Activated T-helper 2 cell treated with anti-CD3 and anti-CD28 coated beads, Interferon-gamma antibody, Interleukin-2, Interleukin-4, amounts not matched to agents 10 μg/mL and 5 μg/mL and 100 μg/mL, durations not matched to agents 14 hours and 24 hours and 36 hours (primary cell): ENCODE measurements around the gene ZNF674. TPM values are rescaled to one million over a fixed set of nuclear protein-coding genes. Genes with fewer than 3 reads are reported as not detected.

Experiments used
- DNase-seq: peaks from one replicate; pipeline ENCODE4 v3.0.0; 2021; ENCODE audit warnings: low spot score
- H3K27ac Mint-ChIP-seq: one replicate; pipeline ENCODE4 v1.8.0; 2021; ENCODE audit warnings: mixed read lengths
- H3K27me3 Mint-ChIP-seq: one replicate; pipeline ENCODE4 v1.8.0; 2021; ENCODE audit warnings: low read depth, mixed read lengths
- H3K36me3 Mint-ChIP-seq: one replicate; pipeline ENCODE4 v1.8.0; 2021; ENCODE audit warnings: low read depth, mixed read lengths
- H3K4me1 Mint-ChIP-seq: one replicate; pipeline ENCODE4 v1.8.0; 2021; ENCODE audit warnings: low read depth, mixed read lengths
- H3K4me3 Mint-ChIP-seq: one replicate; pipeline ENCODE4 v1.8.0; 2021; ENCODE audit warnings: low read depth, mild to moderate bottlenecking, moderate library complexity, mixed read lengths
- H3K9me3 Mint-ChIP-seq: one replicate; pipeline ENCODE4 v1.8.0; 2021; ENCODE audit warnings: mixed read lengths
- intact Hi-C: fragments of 100-400 bp; cut with micrococcal nuclease; formaldehyde crosslinking; loops from one replicate; pipeline ENCODE4 v1.15.1; 2023
- total RNA-seq: library from RNA; stranded (reverse); gene quantifications from 2 replicates; pipeline ENCODE4 v1.2.3, GENCODE V29; 2022

Gene ZNF674
- total RNA-seq, result 2.4 and 2.5 TPM in 2 replicates

DNA sequence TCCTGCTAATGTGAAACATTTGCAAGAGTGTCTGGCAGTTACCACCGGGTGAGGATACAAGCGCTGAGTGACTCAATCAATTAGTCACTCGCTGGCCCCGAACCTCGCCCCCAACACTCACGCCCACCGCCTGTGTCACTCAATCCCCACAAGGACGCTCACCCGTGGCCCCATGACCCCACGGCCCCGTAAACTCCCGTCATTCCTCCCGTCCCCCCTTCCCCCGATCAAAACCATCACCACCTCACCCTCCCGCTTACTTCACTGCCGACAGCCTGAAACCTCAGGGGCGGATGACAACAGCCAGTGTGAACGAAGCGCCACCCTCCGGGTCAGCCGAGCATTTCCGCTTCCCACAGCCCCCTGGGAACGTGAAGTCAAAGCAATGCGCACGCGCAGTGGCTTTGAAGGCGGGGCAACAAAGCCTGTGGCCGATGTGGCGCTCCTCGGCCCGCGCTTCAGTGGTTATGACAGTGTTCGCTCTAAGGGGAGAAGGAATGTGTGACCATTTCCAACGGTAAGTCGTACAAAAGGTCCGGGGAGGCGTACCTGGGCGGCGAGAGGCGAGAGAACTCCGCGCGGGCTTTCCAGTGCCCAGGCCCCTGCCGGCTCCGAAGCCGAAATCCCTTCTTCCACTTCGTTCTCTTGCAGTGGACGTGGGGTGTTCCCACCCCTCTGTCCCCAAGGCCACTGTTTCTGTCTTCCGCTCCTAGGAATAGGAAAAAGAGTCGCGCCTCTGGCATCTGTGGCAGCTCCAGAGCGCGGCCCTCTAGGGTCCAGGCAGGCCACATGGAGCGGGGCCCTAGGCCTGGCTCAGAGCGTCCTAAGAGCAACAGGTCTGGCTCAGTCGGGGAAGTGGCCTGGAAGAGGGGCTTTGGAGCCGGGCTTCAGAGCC, at the start of gene ZNF674:
ZNF674 (minus strand) TSS at position 311 of the 895 bp plus-strand sequence. CDS start 3,334 bp downstream, outside the sequence.
- DNase-seq, result peak; percentile 88
- peak within 1 kb of the TSS; percentile 92 for H3K27ac Mint-ChIP-seq
- H3K4me1 Mint-ChIP-seq, result peaks cover 13% of the 10 kb centered on the region
- H3K27me3 Mint-ChIP-seq, result no peaks in the 10 kb centered on the region
- H3K4me3 Mint-ChIP-seq, result peak within 1 kb of the TSS; percentile 89
- H3K9me3 Mint-ChIP-seq, result no peaks in the 10 kb centered on the region
- H3K36me3 Mint-ChIP-seq, result peaks cover 28% of the 10 kb centered on the region
- intact Hi-C loops, result loop anchor here (1.0 to 5.0 kb wide), 3 partner anchors 27 to 98 kb away; no protein-coding TSS in a partner anchor

DNA sequence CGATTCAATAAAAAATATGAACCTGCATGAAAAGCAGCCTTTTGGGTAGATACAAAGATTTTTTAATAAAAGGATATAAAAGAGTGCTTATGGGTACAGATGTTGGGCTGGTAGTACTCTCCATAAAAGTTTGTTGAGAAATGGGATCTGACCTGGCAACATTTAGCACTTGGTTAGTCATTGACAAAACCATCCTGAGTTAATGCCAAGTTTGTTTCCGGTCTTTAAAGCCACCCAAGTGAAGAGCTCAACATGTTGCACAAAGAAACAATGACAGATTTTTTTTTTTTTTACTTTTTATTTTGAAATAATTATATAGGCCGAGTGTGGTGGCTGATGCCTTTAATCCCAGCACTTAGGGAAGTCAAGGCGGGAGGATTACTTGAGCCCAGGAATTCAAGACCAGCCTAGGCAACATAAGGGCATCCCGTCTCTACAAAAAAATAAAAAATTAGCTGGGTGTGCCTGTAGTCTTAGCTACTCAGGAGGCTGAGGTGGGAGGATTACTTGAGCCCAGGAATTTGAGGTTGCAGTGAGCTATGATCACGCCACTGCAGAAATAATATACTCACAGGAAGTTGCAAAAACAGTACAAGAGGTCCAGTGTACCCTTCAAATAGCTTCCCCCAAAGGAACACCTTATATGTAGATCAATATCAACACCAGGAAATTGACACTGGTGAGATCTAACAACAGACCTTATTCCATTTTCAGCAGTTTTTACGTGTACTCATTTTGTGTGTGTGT, 44.9 kb upstream of the ZNF674 start:
- no peak for DNase-seq
- Mint-ChIP-seq H3K4me3 (no peak overlapping the region), H3K4me1 (peaks cover 18% of the 10 kb centered on the region), H3K27me3 (no peaks in the 10 kb centered on the region), H3K9me3 (no peaks in the 10 kb centered on the region), H3K27ac (no peak overlapping the region), H3K36me3 (peaks cover 28% of the 10 kb centered on the region)
- intact Hi-C loops, result loop anchor here (5.0 kb wide), 1 partner anchor 43 kb away; the partner anchor contains the start of gene ZNF674

DNA sequence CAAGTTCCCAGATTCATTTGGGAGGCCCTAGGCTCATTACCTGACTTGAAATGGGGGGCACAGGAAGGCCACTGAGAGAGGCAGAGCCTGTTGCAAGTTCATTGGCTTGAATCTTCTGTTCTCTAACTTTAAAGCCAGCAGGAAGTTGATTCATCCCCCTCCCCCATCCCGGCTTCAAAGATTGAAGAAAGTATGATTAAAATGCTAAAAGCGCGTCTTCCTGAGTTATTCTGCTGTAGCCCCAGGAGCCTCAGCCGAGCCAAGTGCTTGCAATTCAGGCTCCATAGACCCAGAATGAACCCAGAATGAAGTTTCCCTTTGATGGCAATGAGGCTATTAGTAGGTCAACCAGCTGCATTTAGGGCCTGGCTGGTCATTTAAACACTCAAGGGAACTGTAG, 43.0 kb upstream of the ZNF674 start:
- peak overlapping the region; percentile 84 for H3K27ac Mint-ChIP-seq
- H3K36me3 Mint-ChIP-seq, result peaks cover 30% of the 10 kb centered on the region
- peaks cover 21% of the 10 kb centered on the region for H3K4me1 Mint-ChIP-seq
- no peaks in the 10 kb centered on the region for H3K27me3 Mint-ChIP-seq
- no peaks in the 10 kb centered on the region for H3K9me3 Mint-ChIP-seq
- intact Hi-C loops, result loop anchor here (5.0 kb wide), 1 partner anchor 41 kb away; the partner anchor contains the start of gene ZNF674
- no peak for DNase-seq
- peak overlapping the region; percentile 65 for H3K4me3 Mint-ChIP-seq

DNA sequence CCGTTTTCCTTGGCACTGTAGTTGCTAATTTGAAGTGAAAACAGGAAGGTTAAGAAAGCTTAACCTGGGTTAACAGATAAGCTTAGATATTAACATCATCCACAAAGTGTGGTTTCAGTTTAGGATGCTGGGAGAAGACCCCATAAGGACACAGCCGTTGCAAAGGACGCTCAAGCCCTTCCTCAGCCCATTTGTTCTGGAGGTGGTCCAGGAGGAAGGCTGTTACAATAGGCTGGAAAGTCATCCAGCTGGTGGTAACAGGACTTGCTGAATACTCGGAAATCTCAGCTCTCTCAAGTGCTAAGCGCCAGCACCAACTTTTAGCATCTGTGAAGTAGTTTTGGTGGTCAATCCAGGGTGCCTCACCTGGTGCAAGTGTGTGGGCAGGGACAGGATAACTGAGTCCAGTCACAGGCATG, 42.5 kb upstream of the ZNF674 start:
- Mint-ChIP-seq H3K9me3 (no peaks in the 10 kb centered on the region), H3K36me3 (peaks cover 30% of the 10 kb centered on the region), H3K4me3 (peak overlapping the region; percentile 65), H3K27ac (peak overlapping the region; percentile 84), H3K4me1 (peaks cover 21% of the 10 kb centered on the region), H3K27me3 (no peaks in the 10 kb centered on the region)
- DNase-seq, result no peak
- intact Hi-C loops, result loop anchor here (1.0 to 5.0 kb wide), 4 partner anchors 15 to 251 kb away; partner anchors contain the start of gene ZNF674

DNA sequence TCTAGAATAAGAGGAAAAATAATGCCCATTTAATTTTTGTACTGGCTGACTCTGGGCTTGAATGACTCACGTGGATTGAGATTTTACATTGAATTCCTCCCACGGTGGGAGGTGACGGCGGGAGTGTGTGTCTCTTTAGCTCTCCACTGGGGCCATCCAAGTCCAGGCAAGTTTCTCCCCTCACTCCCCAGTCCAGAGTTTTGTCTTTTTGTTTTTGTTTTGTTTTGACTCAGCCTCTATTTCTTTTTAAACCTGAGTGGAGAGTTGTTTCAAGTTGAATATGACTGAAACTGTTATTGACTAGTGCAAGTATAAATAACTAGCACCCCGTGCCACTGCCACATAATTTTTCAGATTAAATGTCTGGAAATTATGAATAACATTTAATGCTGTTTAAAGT, 41.9 kb upstream of the ZNF674 start:
- peaks cover 26% of the 10 kb centered on the region for H3K36me3 Mint-ChIP-seq
- no peak for DNase-seq

DNA sequence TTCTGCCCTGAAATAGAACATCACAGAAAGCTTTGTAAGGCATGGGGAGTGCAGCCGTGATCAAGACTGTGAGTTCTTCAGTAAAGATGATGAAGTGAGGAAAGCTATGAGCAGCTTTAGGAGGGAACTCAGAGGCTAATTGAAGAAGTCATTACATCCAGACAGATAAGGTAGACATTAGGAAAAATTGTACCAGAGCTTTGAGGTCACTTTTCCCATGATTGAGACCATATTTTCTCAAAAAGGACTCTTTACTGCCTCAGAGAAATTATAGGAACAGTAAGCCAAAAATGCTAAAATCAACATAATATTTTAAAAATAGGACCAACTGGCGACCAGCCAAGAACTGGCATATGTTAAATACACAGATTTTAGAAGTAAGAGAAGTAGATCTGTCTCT, 39.5 kb upstream of the ZNF674 start:
- intact Hi-C loops, result loop anchor here (5.0 kb wide), 1 partner anchor 37 kb away; the partner anchor contains the start of gene ZNF674
- Mint-ChIP-seq H3K4me3 (no peak overlapping the region), H3K27me3 (no peaks in the 10 kb centered on the region), H3K27ac (no peak overlapping the region), H3K4me1 (peaks cover 21% of the 10 kb centered on the region), H3K9me3 (no peaks in the 10 kb centered on the region), H3K36me3 (peaks cover 17% of the 10 kb centered on the region)
- no peak for DNase-seq

More for the DNA sequence above, 41.9 kb upstream of the ZNF674 start:
- H3K27ac Mint-ChIP-seq, result peak overlapping the region; percentile 84
- intact Hi-C loops, result loop anchor here (1.0 to 5.0 kb wide), 4 partner anchors 15 to 251 kb away; partner anchors contain the start of gene ZNF674
- H3K4me3 Mint-ChIP-seq, result peak overlapping the region; percentile 21
- no peaks in the 10 kb centered on the region for H3K9me3 Mint-ChIP-seq
- H3K27me3 Mint-ChIP-seq, result no peaks in the 10 kb centered on the region
- H3K4me1 Mint-ChIP-seq, result peaks cover 21% of the 10 kb centered on the region

DNA sequence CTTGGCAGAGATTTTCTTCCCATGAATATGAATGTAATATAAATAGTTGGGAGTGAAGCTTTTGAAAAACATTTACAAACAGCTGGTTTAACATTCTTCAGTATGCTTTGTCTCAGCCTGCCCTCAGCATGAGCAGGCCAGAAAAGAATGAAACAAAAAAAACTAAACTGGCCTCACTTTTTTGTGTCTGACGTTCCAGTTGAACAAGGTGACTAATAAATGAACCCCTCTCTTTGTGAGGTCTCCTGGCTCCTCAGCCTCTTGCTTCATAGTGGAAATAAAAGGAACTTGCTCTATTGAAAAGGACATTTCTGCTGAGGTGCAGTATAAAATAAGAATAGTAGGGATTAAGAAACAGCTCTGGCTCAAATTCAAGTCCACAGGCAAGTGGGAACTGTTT, 37.7 kb upstream of the ZNF674 start:
- Mint-ChIP-seq H3K4me1 (peaks cover 17% of the 10 kb centered on the region), H3K36me3 (peaks cover 19% of the 10 kb centered on the region), H3K27me3 (no peaks in the 10 kb centered on the region), H3K4me3 (no peak overlapping the region), H3K9me3 (no peaks in the 10 kb centered on the region), H3K27ac (no peak overlapping the region)
- DNase-seq, result no peak
- intact Hi-C loops, result no loop called here

DNA sequence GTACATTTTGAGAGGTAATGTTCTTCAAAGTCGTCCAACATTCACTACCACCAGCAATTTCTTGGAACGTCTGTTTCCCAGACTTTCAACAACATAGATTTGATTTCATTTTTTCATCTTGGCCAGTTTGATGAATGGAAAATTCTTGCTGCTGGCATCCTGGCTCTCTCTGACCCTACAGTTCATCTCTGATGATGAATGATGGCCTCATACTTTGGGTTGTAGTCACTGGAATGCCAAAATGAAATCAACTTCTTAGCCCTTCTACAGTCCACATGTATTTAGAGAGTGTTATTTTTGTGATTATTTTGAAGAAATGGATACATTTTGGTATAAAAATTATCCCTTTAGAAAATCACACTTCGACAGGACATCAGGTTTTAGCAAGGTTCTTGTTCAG, 37.1 kb upstream of the ZNF674 start:
- DNase-seq, result no peak
- H3K9me3 Mint-ChIP-seq, result no peaks in the 10 kb centered on the region
- H3K4me1 Mint-ChIP-seq, result peaks cover 17% of the 10 kb centered on the region
- no peaks in the 10 kb centered on the region for H3K27me3 Mint-ChIP-seq
- H3K36me3 Mint-ChIP-seq, result peaks cover 23% of the 10 kb centered on the region
- intact Hi-C loops, result no loop called here
- no peak overlapping the region for H3K27ac Mint-ChIP-seq
- no peak overlapping the region for H3K4me3 Mint-ChIP-seq

DNA sequence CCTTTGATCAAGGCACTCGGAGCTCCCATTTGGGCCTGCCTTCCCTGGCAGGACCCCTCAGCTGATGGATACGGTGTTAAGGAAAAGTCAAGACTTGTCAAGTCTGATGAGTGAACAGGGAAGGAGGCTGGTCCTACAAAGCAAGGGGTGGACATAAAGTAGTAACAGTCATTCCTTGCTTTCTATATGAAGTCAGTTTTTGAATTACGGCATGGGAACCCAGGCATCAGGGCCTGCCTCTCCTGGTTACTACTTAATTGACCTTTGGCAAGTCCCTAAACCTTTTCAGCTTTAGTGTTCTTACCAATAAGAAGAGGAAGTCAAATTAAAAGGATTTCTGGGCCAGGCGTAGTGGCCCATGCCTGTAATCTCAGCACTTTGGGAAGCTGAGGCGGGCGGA, 35.4 kb upstream of the ZNF674 start:
- H3K36me3 Mint-ChIP-seq, result peaks cover 25% of the 10 kb centered on the region
- H3K9me3 Mint-ChIP-seq, result no peaks in the 10 kb centered on the region
- H3K4me1 Mint-ChIP-seq, result peaks cover 23% of the 10 kb centered on the region
- no peak overlapping the region for H3K4me3 Mint-ChIP-seq
- no peak for DNase-seq
- no peaks in the 10 kb centered on the region for H3K27me3 Mint-ChIP-seq
- H3K27ac Mint-ChIP-seq, result no peak overlapping the region
- intact Hi-C loops, result no loop called here

DNA sequence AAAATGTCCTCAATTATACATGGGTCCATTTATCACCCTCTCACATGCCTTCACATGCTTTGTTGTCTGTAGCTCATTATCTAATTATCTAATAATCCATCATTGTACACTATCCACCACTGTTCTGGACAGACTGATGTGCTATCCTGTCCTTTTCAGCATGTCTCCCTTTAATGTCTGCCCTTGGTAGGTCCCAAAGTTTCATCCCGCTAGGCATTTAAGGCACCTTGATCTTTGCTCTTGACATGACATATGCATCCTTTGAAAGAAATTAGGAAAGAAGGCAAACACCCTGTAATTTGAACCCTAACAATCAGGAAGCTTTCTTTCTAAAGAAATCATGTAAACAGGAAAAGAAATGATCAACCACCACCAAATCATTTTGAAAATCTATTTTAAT, 34.0 kb upstream of the ZNF674 start:
- no peaks in the 10 kb centered on the region for H3K9me3 Mint-ChIP-seq
- H3K27ac Mint-ChIP-seq, result no peak overlapping the region
- H3K27me3 Mint-ChIP-seq, result no peaks in the 10 kb centered on the region
- intact Hi-C loops, result loop anchor here (10.0 kb wide), 1 partner anchor 216 kb away; no protein-coding TSS in a partner anchor
- no peak for DNase-seq
- H3K36me3 Mint-ChIP-seq, result peaks cover 22% of the 10 kb centered on the region
- no peak overlapping the region for H3K4me3 Mint-ChIP-seq
- peaks cover 23% of the 10 kb centered on the region for H3K4me1 Mint-ChIP-seq

DNA sequence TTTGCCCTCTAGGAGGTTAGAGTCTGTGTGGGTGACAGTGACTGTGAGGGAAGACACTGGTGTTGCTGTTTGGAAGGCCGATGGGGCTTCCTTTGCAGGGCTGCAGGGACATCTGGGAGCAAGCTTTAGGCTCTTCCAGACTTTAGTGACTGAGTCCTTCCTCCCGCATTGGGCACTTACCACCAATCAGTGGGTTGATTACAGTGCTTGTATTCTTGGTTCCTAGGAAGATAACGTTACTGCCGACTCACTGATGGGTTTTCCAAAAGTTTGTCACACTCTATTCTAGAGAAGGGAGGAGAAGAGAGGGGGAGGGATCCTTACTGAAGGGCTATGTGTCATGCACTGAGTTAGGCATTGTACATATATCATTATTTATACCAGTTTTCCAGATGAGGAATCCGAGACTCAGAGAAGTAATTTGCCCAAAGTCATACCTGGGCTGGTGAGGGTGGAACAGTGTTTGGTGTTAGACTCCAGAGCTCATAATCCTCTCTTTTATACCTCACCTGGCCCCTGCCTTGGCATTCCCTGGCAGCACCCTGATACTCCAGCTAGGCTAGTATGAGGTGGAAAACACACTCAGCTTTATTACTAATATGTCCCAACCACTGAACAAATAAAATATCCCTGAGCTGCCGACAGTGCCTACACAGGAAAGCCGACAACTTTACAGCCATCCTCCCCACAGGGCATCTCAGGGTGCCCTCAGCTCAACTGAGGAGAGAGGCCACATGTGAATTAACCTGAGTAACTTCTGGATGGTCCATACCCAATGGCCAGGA, 32.2 kb upstream of the ZNF674 start:
- Mint-ChIP-seq H3K27ac (no peak overlapping the region), H3K27me3 (no peaks in the 10 kb centered on the region), H3K4me1 (peaks cover 29% of the 10 kb centered on the region), H3K36me3 (peaks cover 18% of the 10 kb centered on the region), H3K4me3 (peak overlapping the region; percentile 62), H3K9me3 (no peaks in the 10 kb centered on the region)
- intact Hi-C loops, result loop anchor here (10.0 kb wide), 1 partner anchor 217 kb away; no protein-coding TSS in a partner anchor
- no peak for DNase-seq

DNA sequence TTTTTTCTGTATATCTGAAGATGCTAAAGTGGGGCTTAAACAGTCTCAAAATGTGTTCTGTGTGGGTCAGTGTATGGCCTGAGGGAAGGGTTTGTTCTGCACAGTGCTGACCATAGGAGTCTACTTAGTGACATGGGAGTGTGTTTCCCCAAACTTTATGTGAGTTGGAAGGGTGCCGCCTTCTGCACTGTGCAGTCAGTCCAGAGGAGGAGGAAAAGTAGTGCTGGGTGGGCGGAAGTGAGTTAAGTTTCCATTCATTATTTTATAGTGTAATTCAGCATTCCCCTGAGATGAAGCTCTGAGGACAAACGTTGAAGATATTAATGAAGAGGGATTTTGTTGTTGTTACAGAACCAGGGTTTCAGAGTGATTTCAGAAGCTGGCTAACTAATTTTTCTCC, 31.2 kb upstream of the ZNF674 start:
- peaks cover 18% of the 10 kb centered on the region for H3K36me3 Mint-ChIP-seq
- H3K9me3 Mint-ChIP-seq, result no peaks in the 10 kb centered on the region
- intact Hi-C loops, result loop anchor here (10.0 kb wide), 1 partner anchor 218 kb away; no protein-coding TSS in a partner anchor
- peaks cover 37% of the 10 kb centered on the region for H3K4me1 Mint-ChIP-seq
- no peaks in the 10 kb centered on the region for H3K27me3 Mint-ChIP-seq
- H3K27ac Mint-ChIP-seq, result peak overlapping the region; percentile 34
- no peak for DNase-seq
- H3K4me3 Mint-ChIP-seq, result peak overlapping the region; percentile 66
